Sigmoid colon (tissue), 7 donors: ENCODE measurements around the gene PPEF1. TPM values are rescaled to one million over a fixed set of nuclear protein-coding genes. Genes with fewer than 3 reads are reported as not detected.
A peak's percentile ranks its signal among the peaks of the same experiment; 100 is the strongest.

Experiments used
- DNase-seq: peaks from one replicate; pipeline ENCODE4 v3.0.0-alpha.2; 2019
- H3K27ac ChIP-seq, 4 donors: fragments of 200-600 bp; sonication (generic); one replicate each; pipeline ENCODE4 v1.5.1; 2016 to 2019; ENCODE audit warnings: mild to moderate bottlenecking in 1 of 4
- H3K27me3 ChIP-seq, 3 donors: fragments of 200-600 bp; sonication (generic); one replicate each; pipeline ENCODE4 v1.5.1; 2019; ENCODE audit warnings: mild to moderate bottlenecking in 1 of 3
- H3K36me3 ChIP-seq, 4 donors: fragments of 200-600 bp; sonication (generic); one replicate each; pipeline ENCODE4 v1.5.1; 2016 to 2019
- H3K4me1 ChIP-seq, 4 donors: fragments of 200-600 bp; sonication (generic); one replicate each; pipeline ENCODE4 v1.5.1; 2017 to 2019
- H3K4me3 ChIP-seq, 4 donors: fragments of 200-600 bp; sonication (generic); one replicate each; pipeline ENCODE4 v1.5.1; 2017 to 2019; ENCODE audit warnings: mild to moderate bottlenecking in 2 of 4, moderate library complexity in 1 of 4
- H3K9me3 ChIP-seq, 4 donors: fragments of 200-600 bp in 3 of 4; sonication (generic) in 3 of 4; one replicate each; pipeline versions ENCODE4 v1.5.1 to v1.6.1; 2013 to 2019
- CTCF ChIP-seq, 4 experiments: fragments of 450-650 bp in 3 of 4; fragments of 200-600 bp in 1 of 4; IDR thresholded peaks; one replicate each; pipeline ENCODE4 v1.5.1; 2016 to 2019; ENCODE audit warnings: antibody characterized with exemption in 4 of 4, mild to moderate bottlenecking in 3 of 4, moderate library complexity in 2 of 4
- EP300 ChIP-seq, 4 donors: sonication (generic); formaldehyde crosslinking; IDR thresholded peaks; one replicate each; pipeline ENCODE4 v1.6.1; 2017; ENCODE audit warnings: antibody characterized with exemption in 4 of 4
- POLR2A ChIP-seq, 2 donors: fragments of 450-650 bp; IDR thresholded peaks; one replicate each; pipeline ENCODE4 v1.6.1; 2016; ENCODE audit warnings: antibody characterized with exemption in 2 of 2, mild to moderate bottlenecking in 2 of 2, moderate library complexity in 2 of 2
- POLR2AphosphoS5 ChIP-seq, 4 donors: sonication (generic); formaldehyde crosslinking; IDR thresholded peaks; one replicate each; pipeline ENCODE4 v1.6.1; 2017; ENCODE audit warnings: antibody characterized with exemption in 4 of 4
- WGBS, 2 donors: extraction: QIAGEN DNeasy Blood & Tissue Kit; methylation state at CpG; one replicate each; pipeline ENCODE4 v1.1.7; 2013; 5-methylcytosine and 5-hydroxymethylcytosine counted together
- intact Hi-C: fragments of 100-400 bp; cut with DNase I; formaldehyde crosslinking; loops from one replicate; pipeline ENCODE4 v1.15.1; 2023
- polyA plus RNA-seq, 3 donors: library from polyadenylated mRNA; stranded (reverse); fragments of 200-250 nt; gene quantifications; one replicate each; pipeline ENCODE4 v1.2.3, GENCODE V29; 2013
- total RNA-seq, 4 donors: library from RNA; depleted of rRNA; stranded (reverse); fragments of >200 nt; gene quantifications; one replicate each; pipeline ENCODE4 v1.1.0, GENCODE V29; 2016
- donor health status: healthy with polysubstance abuse.
- donor health status: Bipolar disorder and iron deficiency.
- donor health status: healthy.

Gene PPEF1
- total and polyA plus RNA-seq, 7 donors = 0.26 to 0.71 (median 0.49) TPM; not detected in 4

GRCh38 chrX:18714910-18715309 lies 7.5 kb downstream of the PPEF1 start:
- H3K9me3 ChIP-seq = no peaks in the 10 kb centered on the region
- no peaks in the 10 kb centered on the region for H3K27me3 ChIP-seq
- WGBS, 2 donors = 87 to 90% methylated on average over 9 of the region's 9 CpGs
- TF ChIP-seq CTCF (IDR thresholded peaks at IDR 0.05) (no peak), POLR2A (IDR thresholded peaks at IDR 0.05) (no peak), POLR2AphosphoS5 (IDR thresholded peaks at IDR 0.05) (no peak), EP300 (IDR thresholded peaks at IDR 0.05) (no peak)
- no peak overlapping the region for H3K27ac ChIP-seq
- H3K4me3 ChIP-seq = no peak overlapping the region
- DNase-seq = no peak
- H3K36me3 ChIP-seq = no peaks in the 10 kb centered on the region
- intact Hi-C loops = no loop called here
- no peaks in the 10 kb centered on the region for H3K4me1 ChIP-seq

- Histone ChIP-seq H3K9me3 (no peaks in the 10 kb centered on the region), H3K27ac (no peak overlapping the region), H3K27me3 (no peaks in the 10 kb centered on the region), H3K4me3 (no peak overlapping the region), H3K36me3 (no peaks in the 10 kb centered on the region), H3K4me1 (no peaks in the 10 kb centered on the region)
- intact Hi-C loops = no loop called here
- DNase-seq = no peak
- no peak for TF ChIP-seq POLR2A (IDR thresholded peaks at IDR 0.05)
- WGBS, 2 donors = 72 to 83% methylated on average over 4 of the region's 4 CpGs
These were observed 12.4 kb downstream of the PPEF1 start for GRCh38 chrX:18719852-18720251.

- Histone ChIP-seq H3K36me3 (no peaks in the 10 kb centered on the region), H3K4me1 (no peaks in the 10 kb centered on the region), H3K9me3 (no peaks in the 10 kb centered on the region), H3K27me3 (no peaks in the 10 kb centered on the region), H3K4me3 (no peak overlapping the region), H3K27ac (peak overlapping the region in 2 of 4 donors; percentile 29 to 47)
- no peak for DNase-seq
- no peak for TF ChIP-seq POLR2A (IDR thresholded peaks at IDR 0.05)
- TF ChIP-seq CTCF (IDR thresholded peaks at IDR 0.05) = no peak
- no peak for TF ChIP-seq POLR2AphosphoS5 (IDR thresholded peaks at IDR 0.05)
- TF ChIP-seq EP300 (IDR thresholded peaks at IDR 0.05) = no peak
- intact Hi-C loops = no loop called here
- 84 to 88% methylated on average over 8 of the region's 8 CpGs for WGBS, 2 donors
These were observed 14.4 kb downstream of the PPEF1 start for GRCh38 chrX:18721683-18722499.

GRCh38 chrX:18722500-18723071 lies 15.1 kb downstream of the PPEF1 start:
- TF ChIP-seq EP300 (IDR thresholded peaks at IDR 0.05) (no peak), POLR2AphosphoS5 (IDR thresholded peaks at IDR 0.05) (no peak), POLR2A (IDR thresholded peaks at IDR 0.05) (no peak), CTCF (IDR thresholded peaks at IDR 0.05) (no peak)
- no peaks in the 10 kb centered on the region for H3K4me1 ChIP-seq
- H3K27ac ChIP-seq = peak overlapping the region in 2 of 4 donors; percentile 29 to 47
- no peaks in the 10 kb centered on the region for H3K27me3 ChIP-seq
- H3K9me3 ChIP-seq = no peaks in the 10 kb centered on the region
- DNase-seq = no peak
- intact Hi-C loops = no loop called here
- no peaks in the 10 kb centered on the region for H3K36me3 ChIP-seq
- no peak overlapping the region for H3K4me3 ChIP-seq
- 93% methylated on average over 10 of the region's 10 CpGs for WGBS, 2 donors

GRCh38 chrX:18725310-18725943 lies 18.0 kb downstream of the PPEF1 start:
- no peak for TF ChIP-seq EP300 (IDR thresholded peaks at IDR 0.05)
- no peak for TF ChIP-seq POLR2AphosphoS5 (IDR thresholded peaks at IDR 0.05)
- no peak for TF ChIP-seq POLR2A (IDR thresholded peaks at IDR 0.05)
- no peak for TF ChIP-seq CTCF (IDR thresholded peaks at IDR 0.05)
- Histone ChIP-seq H3K27ac (no peak overlapping the region), H3K9me3 (no peaks in the 10 kb centered on the region), H3K4me1 (no peaks in the 10 kb centered on the region), H3K36me3 (no peaks in the 10 kb centered on the region), H3K27me3 (no peaks in the 10 kb centered on the region), H3K4me3 (no peak overlapping the region)
- 42 to 50% methylated on average over 8 of the region's 8 CpGs for WGBS, 2 donors
- no peak for DNase-seq
- intact Hi-C loops = no loop called here
